ELF-1 (cell line): ENCODE results near the gene RAB11FIP4.

Experiments
- DNase-seq: peaks from one replicate; pipeline ENCODE4 v3.0.0-alpha.2; 2016; ENCODE audit warnings: low read depth, low spot score

RAB11FIP4 gene

GRCh38 chr17:31497994-31498826 is 106.7 kb downstream of the RAB11FIP4 start:
- peak; percentile 60 for DNase-seq

DNA sequence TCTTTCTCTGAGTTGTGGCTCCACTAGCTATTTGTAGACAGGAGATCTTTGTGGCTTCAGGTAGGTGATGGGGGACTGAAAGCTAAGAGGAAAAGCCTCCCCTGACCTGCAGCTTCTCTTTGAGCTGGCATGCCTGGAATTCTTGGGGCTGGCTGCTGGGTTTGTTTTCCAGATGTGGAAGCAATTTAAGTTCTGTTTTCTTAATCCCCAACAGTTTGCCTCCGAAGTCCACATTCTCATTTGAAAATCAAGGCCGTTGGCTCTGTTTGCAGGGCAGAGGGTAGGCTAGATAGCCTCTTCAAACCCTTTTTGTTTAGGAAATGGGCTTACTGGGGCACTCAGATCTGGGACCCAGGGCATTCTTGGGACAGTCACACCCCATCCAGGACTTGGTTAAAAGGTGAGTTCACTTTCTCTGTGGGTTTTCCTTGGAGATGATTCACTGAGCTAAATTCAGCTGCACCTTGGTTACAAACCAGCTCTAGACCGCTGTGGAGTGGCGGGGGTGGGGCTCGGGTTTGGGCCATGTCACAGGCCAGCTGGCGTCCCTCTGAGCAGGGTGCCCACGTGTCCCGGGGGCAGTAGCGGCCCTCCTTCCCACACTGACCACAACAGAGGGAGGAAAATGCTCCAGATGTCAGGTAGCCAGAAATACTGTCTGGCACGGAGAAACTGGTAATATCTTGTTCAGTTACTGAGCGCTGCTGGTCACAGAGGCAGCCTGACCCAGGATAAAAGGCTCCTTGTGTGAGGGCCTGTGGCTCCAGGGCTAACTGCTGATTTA is 108.5 kb downstream of the RAB11FIP4 start:
- peak; percentile 54 for DNase-seq

DNA sequence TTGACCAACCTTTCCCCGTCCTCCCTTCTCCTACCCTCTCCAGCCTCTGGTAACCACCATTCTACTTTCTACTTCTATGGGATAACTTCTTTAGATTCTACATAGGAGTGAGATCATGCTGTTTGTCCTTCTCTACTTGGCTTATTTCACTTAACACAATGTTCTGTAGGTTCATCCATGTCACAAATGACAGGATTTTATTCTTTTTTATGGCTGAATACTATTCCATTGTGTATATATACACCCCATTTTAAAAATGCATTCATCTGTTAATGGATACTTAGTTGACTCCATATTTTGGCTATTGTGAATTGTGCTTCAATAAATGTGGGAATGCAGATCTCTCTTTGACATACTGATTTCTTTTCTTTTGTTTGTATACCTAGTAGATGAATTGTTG is 115.0 kb downstream of the RAB11FIP4 start:
- DNase-seq: no peak

GRCh38 chr17:31508288-31509094 is 117.0 kb downstream of the RAB11FIP4 start:
- DNase-seq: no peak

- no peak for DNase-seq
Observed at GRCh38 chr17:31509095-31509804, 117.8 kb downstream of the RAB11FIP4 start.

- DNase-seq: no peak
Observed at GRCh38 chr17:31509805-31510177, 118.3 kb downstream of the RAB11FIP4 start.

DNA sequence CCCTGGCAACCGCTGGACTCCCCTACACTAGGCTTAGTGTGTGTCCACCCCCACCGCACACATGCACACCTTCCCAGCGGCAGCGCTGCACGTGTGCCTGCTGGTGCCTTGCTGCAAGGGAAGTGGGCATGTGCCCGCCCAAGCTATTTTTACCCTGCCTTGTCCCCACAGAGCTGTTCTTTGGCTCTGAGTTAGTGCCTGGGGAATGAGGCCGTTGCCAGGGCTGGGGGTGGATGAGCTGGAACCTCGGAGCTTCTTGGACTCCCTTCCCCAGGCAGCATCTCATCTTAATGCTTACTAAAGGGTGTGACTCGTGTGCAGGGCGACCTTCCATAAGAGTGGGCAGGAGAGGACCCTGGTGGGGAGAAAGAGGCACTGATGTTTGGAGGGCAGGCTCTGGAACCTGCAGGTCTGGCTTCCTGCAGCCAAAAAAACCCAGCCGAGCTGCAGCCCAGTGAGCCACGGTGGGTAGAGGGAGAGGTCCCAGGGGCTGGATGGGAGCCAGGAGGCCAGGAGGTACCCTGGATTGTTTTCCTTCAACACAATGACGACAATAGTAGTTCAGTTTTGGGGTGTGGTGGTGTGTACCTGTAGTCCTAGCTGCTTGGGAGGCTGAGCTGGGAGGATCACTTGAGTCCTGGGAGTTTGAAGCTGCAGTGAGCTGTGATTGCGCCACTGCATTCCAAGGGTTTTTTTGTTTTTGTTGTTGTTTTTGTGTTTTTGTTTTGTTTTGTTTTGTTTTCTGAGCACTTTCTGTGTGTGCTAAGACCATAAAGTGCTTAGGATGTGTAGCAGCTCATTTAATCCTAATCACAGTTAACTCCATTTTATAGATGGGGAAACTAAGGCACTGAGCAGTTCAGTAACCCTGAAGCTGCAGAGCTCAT is 119.1 kb downstream of the RAB11FIP4 start:
- DNase-seq: no peak

DNA sequence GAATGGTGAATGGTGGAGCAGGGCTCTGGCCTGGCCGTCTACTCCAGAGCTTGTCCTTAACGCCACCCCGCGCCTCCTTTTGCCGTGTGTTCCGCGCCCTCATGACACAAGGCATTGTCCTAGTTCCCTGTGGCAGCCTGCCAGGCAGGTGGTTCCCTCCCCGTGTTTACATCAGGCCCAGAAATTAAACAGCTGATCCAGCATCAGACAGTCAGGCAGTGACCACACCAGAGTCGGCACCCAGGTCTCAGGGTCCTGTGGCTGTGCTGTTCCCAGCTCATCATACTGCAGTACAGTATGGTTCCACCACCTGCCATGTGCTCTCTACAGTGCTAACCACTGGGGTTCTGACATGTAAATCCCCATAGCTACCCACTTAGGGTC is 119.7 kb downstream of the RAB11FIP4 start:
- DNase-seq: no peak

DNA sequence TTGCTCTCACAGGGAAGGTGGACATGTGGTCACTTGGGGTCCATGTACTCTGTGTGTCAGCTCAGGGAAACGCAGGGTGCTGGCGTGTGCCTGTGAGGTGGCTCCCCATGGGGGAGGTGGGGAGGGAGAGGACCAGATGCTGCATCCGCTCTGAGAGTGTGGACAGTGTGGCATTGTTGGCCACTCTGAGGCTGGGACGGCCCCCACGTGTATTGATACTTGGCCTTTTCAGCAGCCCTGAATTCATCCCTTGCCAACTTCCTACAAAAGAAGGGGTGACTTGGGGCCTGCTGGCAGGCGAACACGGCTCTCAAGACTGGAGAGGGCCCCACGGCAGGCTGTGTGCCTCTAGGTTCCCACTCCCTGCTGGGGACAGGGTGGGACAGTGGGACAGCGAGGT is 120.1 kb downstream of the RAB11FIP4 start:
- no peak for DNase-seq

DNA sequence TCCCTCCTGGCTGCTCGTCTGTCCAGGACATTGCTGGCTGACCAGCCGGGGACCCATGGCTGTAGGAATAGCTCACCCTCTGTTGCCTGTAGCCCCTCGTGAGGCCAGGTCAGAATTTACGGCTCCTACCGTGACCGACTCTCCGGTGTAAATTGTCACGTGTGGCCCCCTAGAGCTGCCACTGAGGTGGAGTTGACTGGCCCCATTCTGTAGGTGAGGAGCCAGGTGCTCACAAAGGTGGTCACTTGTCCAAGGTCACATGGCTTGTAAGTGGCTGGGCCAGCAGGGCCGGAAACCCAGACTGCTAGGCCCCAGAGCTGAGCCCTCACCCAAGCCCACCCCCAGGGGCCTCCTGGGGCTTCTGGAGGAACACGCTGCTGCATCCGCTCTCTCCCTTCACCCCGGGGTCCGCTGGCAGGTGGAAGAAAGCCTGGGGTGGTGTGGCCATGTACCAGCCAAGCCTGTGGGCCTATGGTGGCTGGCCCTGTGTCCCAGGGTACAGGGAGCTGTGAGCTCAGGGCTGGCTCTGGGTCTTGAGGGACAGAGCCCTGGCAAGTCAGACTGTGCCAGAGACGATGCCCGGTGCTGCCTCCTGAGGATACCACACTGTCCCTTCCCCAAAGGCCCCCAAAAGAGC is 120.7 kb downstream of the RAB11FIP4 start:
- no peak for DNase-seq

- no peak for DNase-seq
Observed at GRCh38 chr17:31512796-31513195, 121.3 kb downstream of the RAB11FIP4 start.

DNA sequence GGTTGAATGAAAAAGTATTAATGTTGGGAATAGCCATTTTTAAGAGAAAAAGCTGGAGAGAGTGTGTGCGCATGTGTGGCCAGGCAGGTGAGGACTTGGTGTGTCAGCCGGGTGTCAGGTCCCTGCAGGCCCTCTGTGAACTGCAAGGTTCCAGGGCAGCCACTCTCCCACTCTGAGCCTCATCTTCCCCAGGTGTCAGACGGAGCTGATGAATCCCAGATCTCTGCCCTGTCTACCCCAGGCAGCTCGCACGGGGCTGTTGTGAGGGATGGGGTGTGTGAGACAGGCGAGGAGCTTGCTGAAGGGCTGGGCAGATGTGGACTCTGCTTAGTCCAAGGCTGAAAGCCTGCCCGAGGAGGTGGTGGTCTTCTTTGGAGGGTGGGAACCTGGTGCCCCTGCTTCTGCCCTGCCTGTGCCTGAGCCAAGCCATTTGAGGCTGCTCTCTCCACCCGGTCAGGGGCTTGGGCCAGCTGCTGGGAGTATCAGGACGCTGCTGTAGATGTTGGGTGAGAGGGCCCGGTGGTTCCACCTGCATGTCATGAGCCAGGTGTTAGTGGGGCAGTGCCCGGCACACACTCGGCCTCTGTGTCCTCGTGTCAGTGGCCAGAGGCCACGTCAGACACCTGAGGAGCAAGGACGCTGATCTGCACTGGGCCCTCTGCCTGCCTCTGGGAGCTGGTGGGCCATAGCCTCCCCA is 122.4 kb downstream of the RAB11FIP4 start:
- DNase-seq: peak; percentile 49

- DNase-seq: no peak
Observed at GRCh38 chr17:31515267-31515666, 123.8 kb downstream of the RAB11FIP4 start.

- DNase-seq: peak; percentile 71
Observed at GRCh38 chr17:31517524-31517923, 126.0 kb downstream of the RAB11FIP4 start.

DNA sequence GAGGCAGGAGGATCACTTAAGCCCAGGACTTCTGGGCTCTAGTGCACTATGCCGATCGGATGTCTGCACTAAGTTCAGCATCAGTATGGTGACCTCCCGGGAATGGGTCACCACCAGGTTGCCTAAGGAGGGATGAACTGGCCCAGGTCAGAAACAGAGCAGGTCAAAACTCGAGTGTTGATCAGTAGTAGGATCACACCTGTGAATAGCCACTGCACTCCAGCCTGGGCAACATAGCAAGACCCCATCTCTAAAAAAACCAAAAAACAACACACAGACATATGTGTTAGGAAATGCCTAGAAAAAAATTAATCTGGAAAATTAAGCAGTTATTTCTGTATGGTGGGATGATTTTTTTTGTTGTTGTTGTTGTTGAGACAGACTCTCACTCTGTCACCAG is 127.0 kb downstream of the RAB11FIP4 start:
- no peak for DNase-seq

GRCh38 chr17:31521632-31522283 is 130.3 kb downstream of the RAB11FIP4 start:
- DNase-seq: no peak

- DNase-seq: no peak
Observed at GRCh38 chr17:31522284-31522931, 130.9 kb downstream of the RAB11FIP4 start.

- DNase-seq: no peak
Observed at GRCh38 chr17:31522987-31523495, 131.6 kb downstream of the RAB11FIP4 start.
